Spleen (tissue), 7 donors: ENCODE results near the gene CA10.

Experiments
- CTCF ChIP-seq, 11 experiments: fragments of 200-600 bp in 7 of 11; fragments of 450-650 bp in 4 of 11; sonication (generic) in 4 of 11; IDR thresholded peaks in 8 of 11; conservative IDR thresholded peaks in 3 of 11; 1 replicate in 7 of 11; 2 replicates in 4 of 11; pipeline versions ENCODE4 v1.4.0 to v1.8.0; 2016 to 2021; ENCODE audit warnings: antibody characterized with exemption in 11 of 11, inconsistent platforms in 4 of 11, mild to moderate bottlenecking in 1 of 11
- POLR2A ChIP-seq, 3 donors: fragments of 450-650 bp; IDR thresholded peaks; one replicate each; pipeline ENCODE4 v1.5.1; 2017; ENCODE audit warnings: antibody characterized with exemption in 3 of 3, mild to moderate bottlenecking in 1 of 3
- POLR2AphosphoS5 ChIP-seq, 3 donors: sonication (generic); formaldehyde crosslinking; IDR thresholded peaks; one replicate each; pipeline ENCODE4 v1.5.1; 2017; ENCODE audit warnings: antibody characterized with exemption in 3 of 3
- donor health status: DM: no; HTN: no; CAD: no; lungs with moderate emphysema.
- donor health status: DM: no; HTN: no; CAD: no.
- donor health status: DM: no; HTN: no; CAD: no.

GRCh38 chr17:51650772-51651171 lies 507.7 kb downstream of the CA10 start:
- TF ChIP-seq POLR2A (IDR thresholded peaks at IDR 0.05) (no peak), CTCF (IDR thresholded peaks at IDR 0.05 in 8 of 11, conservative IDR thresholded peaks at IDR 0.05 in 3 of 11) (no peak), POLR2AphosphoS5 (IDR thresholded peaks at IDR 0.05) (no peak)
